GM19099 (cell line): ENCODE measurements around the gene APOL1.

Source experiments
- POLR2A ChIP-seq: IDR thresholded peaks from 3 replicates; pipeline ENCODE4 v1.6.1; 2011; ENCODE audit warnings: low read depth; ENCODE audit not compliant: insufficient read length; ENCODE audit errors: extremely low read depth

APOL1 gene

DNA sequence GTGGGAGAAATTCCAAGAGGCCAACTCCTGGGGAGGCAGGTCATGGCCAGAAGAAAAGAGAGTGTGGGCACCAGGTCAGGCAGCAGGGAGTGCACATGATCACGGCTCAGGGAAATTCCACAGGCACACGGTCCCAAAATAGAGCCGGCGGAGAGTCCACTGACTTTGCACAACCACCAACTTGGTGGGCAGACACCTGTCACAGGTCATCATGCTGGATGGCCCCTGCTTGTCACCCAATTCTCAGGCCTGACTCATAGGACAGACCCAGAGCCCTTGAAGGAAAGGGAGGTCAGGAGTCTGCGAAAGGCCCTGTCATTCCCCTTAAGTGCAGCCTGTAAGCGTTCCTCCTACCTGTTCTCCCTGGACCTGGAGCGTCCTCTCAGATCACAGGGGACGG, 29.4 kb upstream of the APOL1 start:
- no peak for TF ChIP-seq POLR2A

DNA sequence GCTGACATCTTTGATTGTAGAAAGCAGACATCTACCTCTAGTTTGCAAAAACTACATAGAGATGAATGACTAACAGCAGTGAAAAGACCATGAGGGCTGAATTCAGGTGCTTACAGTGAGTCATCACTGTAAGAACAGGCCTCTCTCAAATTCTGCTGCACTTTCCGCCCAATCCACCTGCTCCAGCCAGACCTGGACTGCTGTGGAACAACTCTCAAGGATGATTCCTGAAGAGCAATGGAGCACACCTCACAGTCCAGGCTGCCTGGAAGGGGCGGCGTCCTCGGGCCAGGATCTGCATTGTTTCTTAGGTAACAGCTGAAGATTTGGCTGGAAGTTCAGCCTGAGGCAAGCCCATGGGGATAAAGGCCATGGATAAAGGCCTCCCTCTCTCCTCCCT, 28.7 kb upstream of the APOL1 start:
- TF ChIP-seq POLR2A: no peak

DNA sequence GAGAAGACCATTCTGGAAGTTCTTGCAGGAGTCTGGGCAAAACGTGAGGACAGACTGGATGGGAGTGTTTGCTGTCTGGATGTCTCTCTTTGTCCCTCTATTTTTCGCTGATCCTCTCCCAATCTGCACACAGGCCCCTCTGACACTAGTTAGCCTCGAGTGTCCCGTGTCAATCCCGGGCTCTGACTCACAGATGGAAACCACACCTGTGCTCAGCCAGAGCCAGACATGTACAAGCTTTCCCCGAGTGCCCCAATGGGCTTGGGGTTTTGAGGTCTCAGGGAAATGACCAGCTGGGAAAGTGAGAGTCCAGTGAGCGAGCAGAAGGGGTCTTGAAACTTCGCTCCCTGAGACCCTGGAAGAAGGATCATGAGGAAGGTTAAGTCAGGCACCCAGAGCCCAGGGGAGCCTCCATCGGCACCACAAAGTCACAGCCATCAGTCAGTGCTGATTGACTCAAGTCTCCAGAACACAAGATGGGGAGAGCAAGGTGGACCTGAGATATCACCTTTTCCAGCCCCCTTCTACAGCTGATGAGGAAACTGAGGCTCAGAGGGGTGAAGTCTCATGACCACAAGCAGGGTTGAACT, 27.5 kb upstream of the APOL1 start:
- no peak for TF ChIP-seq POLR2A

DNA sequence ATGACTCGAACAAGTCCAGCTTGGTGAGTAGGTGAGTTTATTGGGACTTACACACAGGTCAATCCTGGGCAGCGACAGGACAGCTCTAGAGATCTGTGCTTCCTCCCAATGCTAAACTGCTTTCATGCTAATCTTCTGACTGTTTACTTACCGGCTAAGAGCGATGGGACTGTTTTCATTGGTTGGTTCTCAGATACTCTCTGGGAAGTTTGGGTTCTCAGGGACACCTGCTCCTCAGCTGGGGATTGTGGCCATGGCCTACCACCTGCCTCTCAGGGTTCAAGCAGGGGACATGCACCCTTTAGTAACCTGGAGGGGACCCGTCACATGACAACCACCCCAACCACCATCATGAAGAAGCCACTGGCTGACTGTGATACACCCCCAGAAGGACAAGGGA, 26.7 kb upstream of the APOL1 start:
- TF ChIP-seq POLR2A: no peak

DNA sequence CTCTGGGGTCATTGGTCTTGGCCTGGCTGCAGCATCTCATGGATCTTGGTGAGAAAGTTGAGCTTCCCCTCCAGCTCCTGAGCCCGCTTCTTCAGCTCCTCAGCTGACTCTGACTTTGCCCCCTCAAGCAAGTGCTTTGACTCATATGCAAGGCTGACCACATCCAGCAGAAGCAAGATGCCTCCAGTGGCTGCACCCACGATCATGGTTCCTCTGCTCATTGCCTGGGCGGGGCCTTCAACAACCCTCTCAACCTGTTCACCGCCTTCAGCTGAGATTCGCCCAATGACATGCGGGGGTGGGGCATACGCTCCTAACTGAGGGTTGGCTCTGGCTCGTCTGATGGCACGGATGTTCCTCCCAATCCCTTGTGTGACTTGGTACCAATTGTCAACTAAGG, 25.5 kb upstream of the APOL1 start:
- no peak for TF ChIP-seq POLR2A

DNA sequence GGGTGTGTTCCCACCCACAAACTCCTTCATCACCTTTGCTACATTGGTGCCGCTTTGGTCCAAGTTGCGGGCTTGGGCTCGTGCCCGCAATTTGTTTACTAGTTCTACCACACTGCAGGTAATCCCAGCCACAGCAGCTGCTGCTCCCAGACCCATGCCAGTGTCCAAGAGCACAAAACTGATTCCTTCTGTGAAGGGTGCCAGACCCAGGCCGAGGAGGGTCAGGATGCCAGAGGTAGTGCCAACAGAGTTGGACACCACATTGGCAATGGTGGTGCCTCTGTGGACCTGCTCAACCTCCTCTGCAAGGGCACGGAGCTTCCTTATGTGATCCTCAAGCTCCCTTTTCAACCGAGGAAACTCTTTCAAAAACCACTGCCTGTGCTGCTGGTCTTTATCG, 25.1 kb upstream of the APOL1 start:
- TF ChIP-seq POLR2A: no peak

- no peak for TF ChIP-seq POLR2A
These were observed 24.0 kb upstream of the APOL1 start for GRCh38 chr22:36228944-36229343.

DNA sequence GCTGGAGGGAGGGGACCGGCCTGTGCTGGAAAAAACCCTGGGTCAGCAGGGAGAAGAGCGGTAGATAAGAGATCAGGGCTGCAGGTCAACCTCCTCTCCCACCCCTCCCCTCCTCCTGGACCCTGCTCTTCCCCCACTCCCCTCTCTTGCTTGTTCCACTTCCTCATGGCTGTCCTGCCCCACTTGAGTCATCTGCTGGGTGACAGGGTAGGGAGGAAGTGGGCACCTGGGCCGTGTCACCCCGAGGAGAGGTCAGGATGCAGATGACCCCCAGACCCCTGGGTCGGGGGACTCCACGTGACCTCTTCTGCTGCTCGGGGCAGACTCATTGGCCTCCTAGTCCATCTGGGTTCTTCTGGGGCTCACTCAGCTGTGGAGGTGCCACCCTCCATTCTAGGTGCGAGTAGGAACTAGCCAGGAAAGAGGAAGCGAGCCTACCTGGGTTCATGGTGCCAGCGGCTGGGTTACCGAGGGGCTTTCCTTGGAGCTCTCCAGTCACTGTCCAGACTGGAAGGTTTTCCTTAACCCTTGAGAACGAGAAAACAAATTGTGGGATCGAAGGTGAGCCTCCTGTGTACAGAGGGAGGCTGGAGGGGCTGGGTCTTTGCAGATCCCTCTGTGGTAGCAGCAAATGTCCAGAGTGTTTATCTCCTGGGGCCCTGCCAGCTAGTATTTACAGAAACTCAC, 20.1 kb upstream of the APOL1 start:
- no peak for TF ChIP-seq POLR2A

GRCh38 chr22:36233796-36234195, 19.1 kb upstream of the APOL1 start:
- no peak for TF ChIP-seq POLR2A

DNA sequence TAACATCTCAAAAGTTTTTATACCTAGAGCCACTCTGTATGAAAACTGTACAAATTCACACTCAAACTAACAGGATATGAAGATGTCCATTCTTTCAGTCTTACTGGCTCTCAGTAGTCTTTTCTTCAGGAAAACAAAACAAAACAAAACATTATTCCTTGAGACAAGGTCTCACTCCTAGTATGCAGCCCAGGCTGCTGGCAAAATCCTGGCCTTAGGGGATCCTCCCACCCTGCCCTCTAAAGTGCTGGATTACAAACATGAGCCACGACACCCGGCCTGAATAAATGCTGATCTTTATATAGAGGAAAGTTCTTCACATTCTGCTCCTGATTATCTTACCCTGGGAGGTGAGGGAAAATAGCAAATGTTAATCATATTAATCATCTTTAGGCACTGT, 18.7 kb upstream of the APOL1 start:
- no peak for TF ChIP-seq POLR2A

DNA sequence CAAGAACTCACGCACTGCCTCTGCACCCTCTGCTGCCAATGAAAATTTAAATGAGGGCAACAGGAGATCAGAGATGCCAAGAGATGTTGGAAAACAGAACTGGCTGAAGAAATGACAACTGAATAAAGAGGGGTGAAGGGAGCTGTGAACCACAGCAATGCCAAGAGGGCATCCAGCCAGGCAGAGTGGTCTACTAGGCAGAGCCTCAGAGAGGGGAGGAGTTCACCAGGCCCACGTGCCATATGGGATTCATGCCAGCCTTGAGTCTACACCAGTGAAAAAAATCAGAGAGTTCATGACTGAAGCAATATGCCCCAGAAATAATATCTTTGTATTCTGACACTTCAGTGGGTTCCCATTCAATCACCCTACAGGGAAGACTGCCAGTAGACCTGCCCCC, 18.0 kb upstream of the APOL1 start:
- TF ChIP-seq POLR2A: no peak

DNA sequence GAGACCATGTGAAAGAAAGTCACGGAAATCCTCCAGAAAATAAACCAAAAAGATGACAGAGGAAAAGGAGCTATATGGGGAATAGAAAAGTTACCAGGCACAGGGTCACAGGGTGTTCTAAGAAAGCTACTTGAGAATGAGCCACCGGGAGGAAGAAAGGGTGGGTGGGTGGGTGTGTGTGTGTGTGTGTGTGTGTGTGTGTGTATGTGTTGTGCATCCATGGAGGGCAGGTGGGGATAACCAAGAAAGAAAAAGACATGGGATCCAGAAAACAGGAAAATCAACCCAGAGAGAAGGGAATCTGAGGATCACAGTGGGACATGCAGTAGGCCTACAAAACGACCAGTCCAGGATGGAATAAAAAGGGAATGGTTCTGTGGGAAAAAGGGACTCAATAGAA, 17.3 kb upstream of the APOL1 start:
- TF ChIP-seq POLR2A: no peak

DNA sequence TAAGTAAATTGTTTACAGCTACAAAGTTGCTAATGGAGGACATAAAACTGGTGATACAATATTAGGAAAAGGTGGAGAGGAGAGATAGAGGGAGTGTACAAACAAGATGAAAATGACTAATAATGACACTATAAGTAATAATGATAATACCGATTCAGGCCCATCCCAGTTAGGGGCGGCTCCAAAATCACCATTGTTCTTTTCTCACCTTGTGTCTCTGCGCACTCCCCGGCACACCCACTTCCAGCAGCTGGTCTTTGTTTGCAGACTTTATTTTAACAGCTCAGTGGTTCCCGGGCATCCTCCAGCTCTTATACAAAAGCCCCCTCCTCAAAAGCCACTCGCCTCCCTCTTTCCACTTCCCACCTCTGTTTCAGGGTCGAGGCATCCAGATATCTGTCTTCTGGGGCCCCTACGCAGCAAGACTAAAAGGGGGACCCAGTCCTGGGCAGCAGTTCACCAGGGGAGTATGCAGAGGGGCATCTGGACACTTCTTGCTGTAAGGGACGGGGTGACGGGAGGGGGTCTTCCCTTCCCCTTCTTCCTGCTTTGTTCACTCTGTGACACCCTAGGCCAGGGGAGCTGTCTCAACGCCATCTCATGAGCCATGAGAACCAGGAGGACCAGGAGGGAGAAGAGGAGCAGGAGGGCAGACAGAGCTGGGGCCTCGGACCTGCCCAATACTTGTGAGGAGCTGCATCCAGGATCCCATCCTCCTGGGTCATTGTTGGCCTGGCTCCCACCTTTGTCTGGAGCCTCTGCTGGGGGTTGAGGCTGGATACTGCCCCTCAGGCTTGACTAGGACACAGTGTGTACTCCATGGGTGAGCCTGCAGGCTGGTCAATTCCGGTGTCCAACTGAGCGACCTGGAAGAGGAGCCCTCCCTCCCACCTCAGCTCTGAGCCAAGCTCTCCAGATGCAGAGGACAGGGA, 16.3 kb upstream of the APOL1 start:
- no peak for TF ChIP-seq POLR2A

- no peak for TF ChIP-seq POLR2A
These were observed 15.2 kb upstream of the APOL1 start for GRCh38 chr22:36237462-36238372.

GRCh38 chr22:36238373-36239149, 14.4 kb upstream of the APOL1 start:
- no peak for TF ChIP-seq POLR2A

GRCh38 chr22:36239150-36239400, 13.9 kb upstream of the APOL1 start:
- no peak for TF ChIP-seq POLR2A
